NCI-H128 (cell line): Measurements from ENCODE around the gene OLIG1.

ENCODE experiments used
- DNase-seq: peaks from one replicate; lab custom pipeline; 2025; ENCODE audit not compliant: unreplicated experiment; lab: John Stamatoyannopoulos, UW

OLIG1 gene

DNA sequence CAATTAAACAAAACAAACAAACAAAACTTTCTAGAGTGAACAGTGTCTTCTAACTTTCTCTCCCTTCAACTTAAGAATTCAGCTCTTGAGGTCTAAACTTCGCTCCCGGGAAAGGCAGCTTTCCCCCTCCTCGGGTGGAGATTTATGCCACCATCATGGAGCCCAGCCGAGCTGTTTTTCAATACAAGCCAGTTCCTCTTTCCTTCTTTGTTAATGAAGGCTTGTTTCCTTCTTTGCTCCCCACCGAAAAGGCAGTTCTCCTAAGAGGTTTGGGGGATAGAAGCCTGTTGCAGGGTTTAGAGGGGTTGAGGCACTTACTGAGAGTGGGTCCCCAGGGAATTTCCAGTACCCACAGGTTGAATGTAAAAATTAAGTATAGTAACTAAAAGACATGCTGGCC, 26.5 kb downstream of the OLIG1 start:
- DNase-seq: no peak

DNA sequence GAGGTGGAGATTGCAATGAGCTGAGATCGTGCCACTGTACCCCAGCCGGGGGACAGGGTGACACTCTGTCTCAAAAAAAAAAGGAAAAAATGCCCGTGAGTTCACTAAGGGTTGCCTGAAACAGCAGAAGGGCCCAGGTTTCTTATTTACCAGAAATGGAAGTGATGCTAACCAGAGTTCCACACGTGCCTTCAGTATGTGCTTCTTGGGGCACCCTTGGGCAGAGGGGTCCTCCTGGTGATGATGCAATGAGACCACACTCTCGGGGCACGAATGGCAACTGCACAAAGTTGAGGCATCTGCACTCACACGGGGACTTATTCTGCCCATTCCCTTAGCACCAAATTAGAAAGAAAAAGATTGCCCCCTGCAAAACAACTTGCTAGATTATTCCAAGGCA, 29.2 kb downstream of the OLIG1 start:
- DNase-seq: no peak

DNA sequence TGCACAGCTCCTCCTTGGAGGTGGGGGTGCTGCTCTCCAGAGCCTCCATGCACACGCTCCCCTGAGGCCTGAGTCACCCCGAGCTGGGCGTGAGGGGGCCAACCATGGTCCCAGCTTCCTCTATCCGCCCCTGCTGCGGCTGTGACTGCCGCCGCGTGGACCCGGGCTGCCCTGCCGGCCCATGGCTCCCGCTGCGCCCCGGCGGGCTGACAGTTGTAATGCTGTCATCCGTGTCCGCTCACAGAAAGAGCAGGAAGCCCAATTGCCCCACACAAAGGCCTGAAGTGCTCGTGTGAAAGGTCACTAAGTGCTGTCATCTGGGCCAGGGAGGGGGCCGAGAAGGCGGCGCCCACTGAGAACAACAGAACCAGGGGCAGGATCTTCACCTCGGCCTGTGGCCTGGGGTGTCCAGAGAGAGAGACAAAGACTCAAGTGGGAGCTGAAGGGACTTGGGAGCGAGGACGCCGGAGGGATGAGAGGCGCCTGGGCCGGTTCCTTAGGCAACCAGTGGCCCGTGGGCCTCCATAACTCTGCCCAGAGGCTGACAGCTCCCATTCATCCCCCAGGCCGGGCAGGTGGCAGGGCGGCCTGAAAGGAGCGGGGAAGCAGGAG, 31.5 kb downstream of the OLIG1 start:
- DNase-seq: no peak

DNA sequence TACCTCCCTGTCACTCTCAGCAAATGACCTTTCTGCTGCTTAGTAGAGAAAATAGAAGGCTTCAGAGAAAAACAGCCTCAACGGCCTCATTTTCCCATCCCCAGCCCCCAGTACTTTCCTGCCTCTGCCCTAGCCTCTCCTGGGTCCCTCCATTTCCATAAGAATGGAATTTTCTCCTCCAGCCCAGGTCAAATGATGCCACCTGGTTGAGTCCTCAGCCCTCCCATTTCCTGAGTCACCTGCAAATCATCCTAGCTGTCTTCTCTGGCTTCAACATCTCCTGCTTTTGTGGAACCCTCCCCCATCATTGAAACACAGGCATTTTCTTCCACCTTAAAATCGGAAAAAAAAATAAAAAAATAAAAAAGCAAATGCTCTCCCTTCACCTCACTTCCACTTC, 35.1 kb downstream of the OLIG1 start:
- no peak for DNase-seq

DNA sequence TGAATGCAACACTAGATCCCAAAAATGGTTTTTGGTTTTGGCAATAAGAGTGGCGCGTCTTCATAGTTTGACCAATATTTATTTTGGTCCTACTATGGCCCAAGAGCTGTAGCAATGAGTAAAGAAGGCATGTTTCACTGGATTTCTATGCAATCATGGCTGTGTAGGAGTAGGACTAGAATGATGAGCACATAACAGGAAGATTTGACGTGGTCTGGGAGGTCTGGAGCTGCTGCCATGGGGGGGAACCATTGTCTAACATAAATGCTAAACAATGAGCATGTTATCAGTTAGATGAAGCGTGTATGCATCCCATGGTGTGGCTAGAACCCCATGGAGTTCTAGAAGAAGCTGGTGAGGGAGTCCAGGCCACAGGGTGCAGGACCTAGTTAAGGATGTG, 38.3 kb downstream of the OLIG1 start:
- DNase-seq: no peak

DNA sequence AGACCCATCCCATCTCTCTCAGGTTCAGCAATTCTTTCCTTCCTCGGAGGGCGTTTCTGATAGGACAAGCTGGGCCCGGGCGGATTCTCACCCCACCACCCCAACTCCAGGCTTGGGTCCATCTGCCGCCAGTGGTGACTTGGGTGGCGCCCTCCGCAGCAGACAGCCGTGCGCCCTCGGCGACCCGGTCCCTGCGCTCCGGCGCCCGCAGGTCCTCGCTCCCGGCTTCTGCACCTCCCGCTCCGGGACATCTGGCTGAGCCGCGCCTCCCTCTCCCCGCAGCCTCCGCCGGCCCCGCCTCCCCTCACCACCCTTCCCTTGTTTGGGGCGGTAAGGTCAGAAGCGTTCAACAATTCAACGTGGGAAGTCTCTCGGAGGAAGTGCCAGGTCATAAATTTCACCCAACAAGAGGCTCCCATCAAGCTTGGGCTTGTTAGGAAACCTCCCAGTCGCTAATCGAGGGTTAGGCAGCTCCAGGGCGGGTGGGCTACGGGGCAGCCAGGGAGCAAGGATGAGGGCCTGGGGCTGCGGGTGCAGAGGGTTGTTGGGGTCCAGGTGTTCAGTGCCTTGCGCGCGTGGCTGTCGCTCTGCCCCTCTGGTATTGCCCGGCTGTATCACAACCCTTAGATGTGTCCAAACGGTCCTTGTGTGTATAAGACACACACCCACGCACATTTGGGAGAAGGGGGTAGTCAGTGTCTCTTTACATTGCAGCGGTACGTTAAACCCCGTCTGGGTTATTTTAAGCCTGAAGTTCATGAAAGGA, 39.8 kb downstream of the OLIG1 start:
- no peak for DNase-seq

DNA sequence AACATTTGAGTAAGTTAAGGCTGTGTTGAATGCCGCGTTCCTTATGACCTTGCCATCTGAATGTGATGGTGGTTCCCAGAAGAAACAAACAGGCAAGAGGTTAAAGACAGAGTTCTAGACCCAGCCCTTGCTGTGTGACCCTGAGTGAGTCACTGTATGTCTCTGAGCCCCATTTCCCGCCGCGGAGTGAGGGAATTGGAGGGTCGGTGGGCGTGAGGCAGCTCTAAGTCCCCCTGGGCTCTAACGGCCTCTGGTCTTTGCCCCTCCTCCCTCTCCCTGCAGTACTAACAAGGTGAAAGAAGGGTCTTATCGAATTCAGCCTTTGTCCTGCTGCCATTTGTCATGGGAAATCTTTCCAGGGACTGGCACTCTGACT, 40.4 kb downstream of the OLIG1 start:
- no peak for DNase-seq

DNA sequence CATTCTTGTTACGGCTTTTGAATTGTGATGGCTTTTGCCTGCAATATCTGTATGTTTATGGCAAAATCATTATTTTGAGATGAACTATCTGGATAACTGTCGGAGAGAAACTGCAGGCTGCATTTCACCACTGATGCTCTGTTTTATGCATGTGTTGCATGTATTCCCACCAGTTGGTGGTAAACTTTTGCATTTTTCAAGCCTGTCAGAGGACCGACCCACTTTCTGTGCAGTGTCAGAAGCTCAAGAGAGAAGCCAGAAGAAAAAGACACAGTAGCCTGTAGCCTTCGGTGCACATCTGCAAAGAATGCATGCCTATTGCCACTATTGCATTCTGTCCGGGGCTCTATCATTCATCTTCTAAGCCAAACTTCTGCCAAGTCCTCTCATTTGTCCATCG, 41.6 kb downstream of the OLIG1 start:
- no peak for DNase-seq

DNA sequence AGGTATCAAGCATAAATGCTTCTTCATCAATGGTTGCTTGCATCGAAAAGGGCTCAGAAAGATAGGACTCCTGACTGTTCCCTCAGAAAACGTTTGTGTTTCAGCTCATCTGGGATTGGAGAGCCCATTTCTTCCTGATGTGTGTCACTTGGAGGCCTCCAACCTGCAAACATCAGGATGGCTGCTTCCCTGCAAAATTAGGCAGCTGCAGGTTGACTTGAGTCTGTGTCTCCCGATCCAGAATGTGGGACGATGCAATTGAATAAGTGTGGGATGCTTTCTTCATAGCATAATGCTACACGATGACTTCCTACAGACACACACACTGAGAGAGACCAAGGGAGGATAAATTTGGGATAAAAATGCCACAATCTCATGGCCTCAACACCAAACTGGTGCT, 42.2 kb downstream of the OLIG1 start:
- DNase-seq: no peak

DNA sequence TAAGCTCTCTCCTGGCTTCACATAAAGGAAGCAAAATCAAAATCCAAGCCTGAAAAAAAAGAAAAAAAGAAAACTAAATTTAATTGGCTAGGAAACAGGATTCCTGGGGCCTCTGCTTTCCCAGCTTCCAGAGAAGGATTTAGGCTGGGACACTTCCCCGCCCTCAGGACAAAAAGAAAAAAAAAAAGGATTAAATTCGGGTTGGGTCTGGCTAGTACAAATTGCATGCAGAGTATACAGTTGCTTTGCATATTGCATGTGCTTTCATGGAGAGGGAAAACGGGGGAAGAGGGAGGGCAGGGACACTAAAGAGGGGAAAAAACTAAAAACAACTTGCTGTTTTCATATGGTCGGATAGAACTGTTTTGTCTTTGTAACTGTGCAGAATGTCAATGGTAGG, 42.7 kb downstream of the OLIG1 start:
- DNase-seq: no peak

DNA sequence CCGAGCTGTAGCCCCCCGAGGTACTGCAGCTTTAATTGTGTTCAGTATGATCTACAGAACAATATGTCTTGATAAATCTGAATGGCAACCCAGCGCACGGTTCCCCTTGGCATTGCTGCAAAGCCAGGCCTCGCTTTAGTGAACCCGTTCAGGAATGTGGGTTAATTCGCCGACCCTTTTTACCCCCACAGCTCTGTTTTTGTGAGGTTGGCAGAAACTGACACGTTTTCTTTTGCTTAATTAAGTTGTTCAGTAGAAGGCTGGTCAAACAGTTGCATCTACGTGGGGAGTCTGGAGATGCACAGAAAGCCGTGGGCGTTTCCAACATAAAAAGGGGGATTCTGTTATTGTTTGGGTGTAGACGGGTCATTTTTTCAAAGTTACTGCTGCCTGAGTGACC, 43.2 kb downstream of the OLIG1 start:
- DNase-seq: no peak

DNA sequence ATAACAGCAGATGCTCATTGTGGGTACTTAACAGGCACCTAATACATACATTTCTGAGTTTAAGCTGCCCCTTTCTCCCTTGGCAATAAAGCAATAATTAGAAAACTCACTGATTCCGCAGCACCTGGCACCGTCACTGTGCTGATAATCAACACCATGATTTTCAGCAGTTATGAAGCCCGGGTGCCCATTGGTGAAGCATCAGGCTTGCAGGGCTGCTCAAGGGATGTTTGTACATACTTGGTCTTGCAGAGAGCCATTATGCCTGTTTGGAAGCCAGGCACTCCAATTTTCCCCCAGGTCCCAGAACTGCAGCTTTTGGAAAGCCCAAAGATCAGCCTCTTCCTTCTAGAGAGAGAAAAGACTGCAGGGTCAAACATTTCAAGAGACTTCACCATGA, 44.3 kb downstream of the OLIG1 start:
- DNase-seq: no peak

DNA sequence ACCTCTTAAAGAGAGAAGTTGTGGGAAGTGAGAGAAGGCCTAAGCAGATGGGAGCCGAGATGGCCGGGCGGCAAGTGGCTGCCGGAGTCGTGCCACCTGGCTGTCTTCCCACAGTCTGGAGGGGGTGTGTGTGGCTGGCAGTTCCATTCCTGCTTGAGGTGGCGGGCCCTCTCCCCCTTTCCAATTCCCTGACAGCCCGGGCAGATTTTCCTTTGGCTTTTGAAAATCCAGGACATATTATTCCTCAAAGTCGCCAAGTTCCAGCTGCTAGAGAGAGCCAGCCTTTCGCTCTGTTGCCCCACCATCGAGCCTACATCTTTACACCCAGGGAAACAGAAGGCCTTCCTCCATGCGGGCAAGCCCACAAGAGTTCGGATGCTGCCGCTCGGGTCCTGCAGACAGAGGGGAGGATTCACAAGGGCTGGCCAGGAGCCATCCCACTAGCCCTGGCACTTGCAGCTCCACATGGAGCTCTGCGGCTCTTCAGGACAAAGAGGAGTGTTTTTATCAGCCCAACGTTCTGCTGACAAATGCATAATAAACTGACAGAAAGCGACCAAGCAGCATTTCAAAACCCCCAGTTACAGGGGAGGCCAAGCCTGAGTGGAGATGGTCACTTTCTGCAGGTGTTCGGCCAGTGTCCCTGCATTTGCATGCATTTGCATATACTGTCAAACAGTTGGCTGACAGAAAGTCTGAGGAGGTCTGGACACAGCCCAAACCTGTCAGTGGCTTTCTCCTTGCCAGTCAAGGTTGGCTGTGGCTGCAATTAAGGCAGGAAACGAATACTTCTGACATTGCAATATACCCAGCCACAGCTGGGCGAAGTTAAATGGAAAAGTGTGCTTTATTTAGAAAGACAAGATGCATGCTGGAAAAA, 45.9 kb downstream of the OLIG1 start:
- DNase-seq: no peak

DNA sequence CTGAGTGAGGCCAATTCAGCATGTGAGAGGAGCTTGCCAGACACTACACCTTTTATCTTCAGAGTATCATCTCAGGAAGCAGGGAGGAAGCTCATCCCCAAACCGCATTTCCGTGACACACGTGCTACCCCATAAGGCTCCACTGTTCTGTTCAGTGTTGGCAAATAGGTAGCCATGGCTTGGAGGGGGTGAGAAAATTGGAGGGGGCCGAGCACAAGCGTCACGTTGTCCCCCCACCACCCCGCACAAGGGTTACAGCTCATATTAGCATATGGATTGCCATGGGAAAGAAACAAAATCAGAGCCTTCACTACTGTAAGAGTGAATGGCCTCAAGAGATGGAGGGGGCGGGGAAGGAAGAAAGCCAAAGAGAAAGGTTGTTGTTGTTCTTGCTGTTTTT, 46.7 kb downstream of the OLIG1 start:
- no peak for DNase-seq

DNA sequence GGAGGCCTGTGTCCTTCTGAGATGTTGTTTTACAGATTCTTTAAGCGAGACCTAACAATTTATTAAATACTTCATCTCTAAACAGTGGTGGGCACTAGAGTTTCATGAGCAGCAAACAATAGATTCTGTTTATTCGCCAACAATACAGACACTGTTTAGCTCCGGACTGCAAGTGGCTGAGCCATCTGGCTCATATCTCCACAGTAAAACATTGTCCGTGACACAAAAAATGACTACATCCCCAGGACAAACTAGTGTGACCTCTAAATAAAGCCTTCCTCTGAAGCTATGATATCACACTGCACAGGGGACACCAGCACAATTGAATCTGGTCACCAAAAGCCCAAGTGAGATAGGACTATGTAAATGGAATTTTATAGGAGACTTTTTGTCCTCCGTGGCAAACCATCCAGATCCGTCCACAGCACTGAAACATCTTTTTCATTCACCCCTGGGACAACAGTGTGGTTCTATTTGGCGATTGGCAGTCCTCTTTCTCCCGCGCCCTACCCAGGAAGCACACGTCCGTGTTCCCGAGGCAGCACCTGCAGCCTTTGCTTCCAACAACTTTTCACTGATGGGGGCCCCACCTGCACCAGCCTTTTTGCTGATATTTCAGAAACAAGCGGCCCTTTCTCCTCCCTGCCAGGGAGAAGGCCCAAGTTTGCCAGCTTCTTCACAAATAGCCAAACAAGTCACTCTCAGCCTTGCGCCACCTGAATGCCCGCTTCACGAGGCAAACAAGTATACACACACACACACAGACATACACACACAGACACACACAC, 47.4 kb downstream of the OLIG1 start:
- DNase-seq: no peak
